Ishikawa (cell line): ENCODE measurements around the gene SNAP91.

Experiments
- CEBPB ChIP-seq: IDR thresholded peaks from 2 replicates; pipeline ENCODE4 v1.6.1; 2012
- CREB1 ChIP-seq: IDR thresholded peaks from 2 replicates; pipeline ENCODE4 v1.6.1; 2012; ENCODE audit warnings: low read depth
- EGR1 ChIP-seq: IDR thresholded peaks from 2 replicates; pipeline ENCODE4 v1.6.1; 2012
- EP300 ChIP-seq: IDR thresholded peaks from 2 replicates; pipeline ENCODE4 v1.6.1; 2012; ENCODE audit warnings: borderline replicate concordance
- RAD21 ChIP-seq: IDR thresholded peaks from 2 replicates; pipeline ENCODE4 v1.6.1; 2012; ENCODE audit warnings: low read depth
- REST ChIP-seq: IDR thresholded peaks from 2 replicates; pipeline ENCODE4 v1.6.1; 2012; ENCODE audit warnings: low read depth, mild to moderate bottlenecking
- TF ChIP-seq, protein P1 (sequence below): IDR thresholded peaks from 2 replicates; pipeline ENCODE4 v1.6.1; 2012
- TF ChIP-seq, protein P2 (sequence below): IDR thresholded peaks from 2 replicates; pipeline ENCODE4 v1.6.1; 2012

DNA sequence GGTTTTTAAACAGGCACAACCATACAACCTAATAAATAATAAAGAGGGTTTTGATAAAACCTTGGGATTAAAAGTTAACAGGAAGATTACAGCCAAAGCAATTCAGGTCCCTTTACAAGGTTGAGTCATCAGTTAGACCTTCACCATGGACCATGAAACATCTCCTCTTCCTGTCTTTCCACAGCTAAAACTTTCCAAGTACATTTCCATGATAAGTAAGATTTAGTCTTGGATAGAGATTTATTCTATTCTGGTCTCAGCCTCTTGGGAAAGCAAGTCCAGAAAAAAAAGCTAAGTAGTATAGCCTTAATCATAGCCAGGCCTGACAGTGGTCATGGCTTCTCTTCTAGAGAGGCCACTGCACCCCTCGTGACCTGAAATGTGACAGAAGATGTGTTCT lies 199.5 kb downstream of the SNAP91 start:
- TF ChIP-seq, protein P1, sequence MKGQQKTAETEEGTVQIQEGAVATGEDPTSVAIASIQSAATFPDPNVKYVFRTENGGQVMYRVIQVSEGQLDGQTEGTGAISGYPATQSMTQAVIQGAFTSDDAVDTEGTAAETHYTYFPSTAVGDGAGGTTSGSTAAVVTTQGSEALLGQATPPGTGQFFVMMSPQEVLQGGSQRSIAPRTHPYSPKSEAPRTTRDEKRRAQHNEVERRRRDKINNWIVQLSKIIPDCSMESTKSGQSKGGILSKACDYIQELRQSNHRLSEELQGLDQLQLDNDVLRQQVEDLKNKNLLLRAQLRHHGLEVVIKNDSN: no peak
- TF ChIP-seq EGR1: no peak
- no peak for TF ChIP-seq EP300
- TF ChIP-seq CREB1: no peak
- TF ChIP-seq CEBPB: no peak
- TF ChIP-seq REST: no peak
- TF ChIP-seq, protein P2, sequence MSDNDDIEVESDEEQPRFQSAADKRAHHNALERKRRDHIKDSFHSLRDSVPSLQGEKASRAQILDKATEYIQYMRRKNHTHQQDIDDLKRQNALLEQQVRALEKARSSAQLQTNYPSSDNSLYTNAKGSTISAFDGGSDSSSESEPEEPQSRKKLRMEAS: no peak
- no peak for TF ChIP-seq RAD21
